ENCODE data around the gene NMNAT2.
"Not testable (repeated sequence)": the region's sequence is repeated elsewhere in the genome, so short reads cannot be mapped to it uniquely, and the experiment has no call there.

NMNAT2 gene

DNA sequence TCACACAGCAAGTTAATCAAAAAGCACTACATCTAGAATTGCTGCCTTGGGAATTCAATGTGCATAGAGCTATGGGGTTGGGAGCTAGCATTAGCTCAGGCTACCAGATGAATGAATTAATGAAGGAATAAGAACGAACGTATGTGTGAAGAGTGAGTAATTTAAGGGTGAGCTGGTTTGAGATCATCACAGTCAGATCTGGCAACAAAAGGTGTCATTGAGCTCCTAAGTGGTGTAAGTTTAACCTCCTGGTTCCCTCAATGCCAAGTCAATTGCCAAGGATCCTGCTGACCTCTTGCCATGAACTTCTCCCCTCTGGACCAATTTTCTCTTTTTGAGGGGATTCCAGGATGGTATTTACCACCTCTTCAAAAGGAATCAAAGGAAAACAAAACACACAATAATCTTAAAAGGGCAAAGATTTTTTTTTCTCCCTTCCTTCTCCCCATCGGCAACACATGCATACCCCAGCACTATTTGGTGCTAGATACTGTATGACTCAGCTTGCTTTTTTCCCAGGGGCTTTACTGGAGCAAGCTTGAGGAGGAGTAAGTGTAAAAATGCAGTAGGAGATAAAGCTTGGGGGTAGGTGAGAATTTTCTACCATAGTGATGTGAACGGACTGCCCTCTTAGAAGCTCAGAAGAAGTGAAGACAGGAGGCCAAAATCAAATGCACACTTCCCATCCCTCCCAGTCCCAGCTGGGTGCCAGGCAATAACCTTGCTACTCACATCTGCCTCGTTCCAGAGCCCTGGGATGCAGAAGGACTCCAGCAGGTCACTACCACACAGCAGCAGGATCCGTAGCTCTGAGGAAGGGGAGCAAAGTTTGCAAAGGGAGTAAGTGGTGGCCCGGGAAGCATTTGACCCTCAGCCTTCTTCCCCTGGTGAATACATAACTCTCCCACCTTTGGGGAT, 140.1 kb downstream of the NMNAT2 start:
- H3K4me3 ChIP-seq (ENCODE audit: low read depth, low read length): no peak overlapping the region
- TF ChIP-seq, protein P1, sequence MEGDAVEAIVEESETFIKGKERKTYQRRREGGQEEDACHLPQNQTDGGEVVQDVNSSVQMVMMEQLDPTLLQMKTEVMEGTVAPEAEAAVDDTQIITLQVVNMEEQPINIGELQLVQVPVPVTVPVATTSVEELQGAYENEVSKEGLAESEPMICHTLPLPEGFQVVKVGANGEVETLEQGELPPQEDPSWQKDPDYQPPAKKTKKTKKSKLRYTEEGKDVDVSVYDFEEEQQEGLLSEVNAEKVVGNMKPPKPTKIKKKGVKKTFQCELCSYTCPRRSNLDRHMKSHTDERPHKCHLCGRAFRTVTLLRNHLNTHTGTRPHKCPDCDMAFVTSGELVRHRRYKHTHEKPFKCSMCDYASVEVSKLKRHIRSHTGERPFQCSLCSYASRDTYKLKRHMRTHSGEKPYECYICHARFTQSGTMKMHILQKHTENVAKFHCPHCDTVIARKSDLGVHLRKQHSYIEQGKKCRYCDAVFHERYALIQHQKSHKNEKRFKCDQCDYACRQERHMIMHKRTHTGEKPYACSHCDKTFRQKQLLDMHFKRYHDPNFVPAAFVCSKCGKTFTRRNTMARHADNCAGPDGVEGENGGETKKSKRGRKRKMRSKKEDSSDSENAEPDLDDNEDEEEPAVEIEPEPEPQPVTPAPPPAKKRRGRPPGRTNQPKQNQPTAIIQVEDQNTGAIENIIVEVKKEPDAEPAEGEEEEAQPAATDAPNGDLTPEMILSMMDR (IDR thresholded peaks at IDR 0.05; ENCODE audit: insufficient read depth, low read length, missing control alignments): no peak
- ChIA-PET CTCF (interaction anchor here (0.8 to 7.9 kb wide), 11 partner anchors 9 to 317 kb away, joined by 3 to 80 read pairs (median 3); no protein-coding TSS in a partner anchor), POLR2A (interaction anchor here (1.3 to 3.5 kb wide), 3 partner anchors 10 to 316 kb away, joined by 3 to 16 read pairs (median 5); no protein-coding TSS in a partner anchor)
- no peak for DNase-seq (ENCODE audit: low read depth, low spot score)

DNA sequence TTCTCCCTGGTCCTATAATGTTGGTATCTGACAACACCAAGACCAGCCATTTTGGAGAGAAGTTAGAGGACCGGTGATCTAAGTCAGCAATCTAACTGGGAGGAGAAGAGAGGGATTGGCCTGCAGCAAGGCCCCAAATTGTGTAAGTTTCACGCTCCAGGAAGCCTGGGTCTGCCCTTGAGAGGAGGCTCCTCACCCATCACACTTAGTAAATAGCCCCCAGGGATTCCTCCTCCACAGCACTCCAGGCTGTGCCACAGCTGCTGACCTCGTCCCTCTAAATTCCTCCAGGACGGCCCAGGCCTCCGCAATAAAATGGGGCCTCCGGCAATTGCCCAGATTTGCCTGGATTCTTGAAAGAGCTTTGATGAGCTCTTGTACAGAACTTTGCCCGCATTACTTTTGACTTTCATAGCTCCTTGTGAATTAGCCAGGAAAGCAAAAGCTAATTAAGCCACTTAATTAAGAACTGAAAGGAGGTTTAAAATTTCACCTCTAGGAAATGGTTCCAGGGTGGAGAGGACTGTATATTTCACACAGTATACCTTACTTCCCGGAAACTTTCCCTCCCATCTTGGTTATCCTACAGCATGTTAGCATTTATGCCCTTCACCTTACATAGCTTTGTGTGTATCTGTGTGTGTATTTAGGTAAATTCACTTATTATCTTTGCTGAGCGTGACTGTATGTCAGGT, 141.6 kb downstream of the NMNAT2 start:
- TF ChIP-seq, protein P1 (IDR thresholded peaks at IDR 0.05; ENCODE audit: insufficient read depth, low read length, missing control alignments): no peak
- DNase-seq (ENCODE audit: low read depth, low spot score): no peak
- no peak overlapping the region for H3K4me3 ChIP-seq (ENCODE audit: low read depth, low read length)
- ChIA-PET POLR2A (interaction anchor here (3.5 kb wide), 1 partner anchor 8 kb away, joined by 16 read pairs; no protein-coding TSS in a partner anchor), CTCF (interaction anchor here (3.5 to 7.9 kb wide), 3 partner anchors 8 to 315 kb away, joined by 12 to 80 read pairs (median 61); no protein-coding TSS in a partner anchor)

DNA sequence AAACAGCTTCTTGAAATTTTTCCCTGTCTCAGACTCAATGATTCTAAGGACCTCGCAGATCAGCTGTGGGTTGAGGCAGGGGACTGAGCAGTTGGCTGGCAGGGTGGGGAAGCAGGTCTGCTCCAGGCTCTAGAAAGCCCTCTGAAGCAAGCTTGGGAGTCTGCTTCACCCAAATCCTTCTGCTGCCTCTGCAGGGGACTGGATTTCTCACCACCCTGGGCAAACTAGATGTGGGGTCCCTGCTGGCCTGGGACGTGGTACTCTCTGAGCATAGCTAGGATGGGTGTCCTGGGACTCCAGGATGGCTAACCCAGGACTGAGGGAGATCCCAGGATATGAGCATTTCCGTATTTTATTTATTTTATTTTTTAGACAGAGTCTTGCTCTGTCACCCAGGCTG, 142.9 kb downstream of the NMNAT2 start:
- TF ChIP-seq, protein P1 (IDR thresholded peaks at IDR 0.05; ENCODE audit: insufficient read depth, low read length, missing control alignments): no peak
- ChIA-PET POLR2A (no interaction called here), CTCF (interaction anchor here (3.5 kb wide), 1 partner anchor 40 kb away, joined by 12 read pairs; no protein-coding TSS in a partner anchor)
- no peak for DNase-seq (ENCODE audit: low read depth, low spot score)
- no peak overlapping the region for H3K4me3 ChIP-seq (ENCODE audit: low read depth, low read length)

DNA sequence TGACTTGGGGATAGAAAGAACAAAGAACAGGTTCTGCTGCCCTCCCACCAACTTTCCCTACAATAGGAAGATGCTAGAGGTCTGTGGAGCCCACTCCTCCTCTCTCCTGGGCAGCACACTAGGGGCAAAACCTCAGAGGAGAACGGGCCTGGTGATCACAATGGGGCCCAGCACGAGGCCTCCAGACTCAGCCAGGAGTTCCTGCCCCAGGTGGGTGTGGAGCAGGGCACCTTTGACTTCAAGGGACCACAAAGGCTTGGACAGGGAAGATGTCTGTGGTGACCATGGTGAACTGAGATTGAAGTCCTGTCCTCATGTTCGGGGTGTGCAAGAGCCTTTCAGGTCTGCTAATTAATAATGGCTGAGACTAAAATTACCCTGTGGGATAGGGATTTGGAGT, 143.3 kb downstream of the NMNAT2 start:
- DNase-seq (ENCODE audit: low read depth, low spot score): no peak
- no peak overlapping the region for H3K4me3 ChIP-seq (ENCODE audit: low read depth, low read length)
- POLR2A ChIA-PET: no interaction called here
- TF ChIP-seq, protein P1 (IDR thresholded peaks at IDR 0.05; ENCODE audit: insufficient read depth, low read length, missing control alignments): no peak
- CTCF ChIA-PET: interaction anchor here (3.5 kb wide), 1 partner anchor 40 kb away, joined by 12 read pairs; no protein-coding TSS in a partner anchor

DNA sequence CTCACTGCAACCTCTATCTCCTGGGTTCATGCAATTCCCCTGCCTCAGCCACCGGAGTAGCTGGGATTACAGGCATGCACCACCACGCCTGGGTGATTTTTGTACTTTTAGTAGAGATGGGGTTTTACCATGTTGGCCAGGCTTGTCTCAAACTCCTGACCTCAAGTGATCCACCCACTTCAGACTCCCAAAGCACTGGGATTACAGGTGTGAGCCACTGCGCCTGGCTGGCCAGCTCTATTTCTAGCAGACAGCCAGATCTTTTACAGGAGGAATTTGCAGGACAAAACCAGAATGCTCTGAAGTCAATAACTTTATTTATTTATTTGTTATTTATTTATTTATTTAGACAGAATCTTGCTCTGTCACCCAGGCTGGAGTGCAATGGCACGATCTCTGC, 144.2 kb downstream of the NMNAT2 start:
- DNase-seq (ENCODE audit: low read depth, low spot score); POLR2A ChIA-PET; H3K4me3 ChIP-seq (ENCODE audit: low read depth, low read length): not testable (repeated sequence)
- CTCF ChIA-PET: interaction anchor here (0.9 kb wide), 1 partner anchor 46 kb away, joined by 3 read pairs; no protein-coding TSS in a partner anchor

DNA sequence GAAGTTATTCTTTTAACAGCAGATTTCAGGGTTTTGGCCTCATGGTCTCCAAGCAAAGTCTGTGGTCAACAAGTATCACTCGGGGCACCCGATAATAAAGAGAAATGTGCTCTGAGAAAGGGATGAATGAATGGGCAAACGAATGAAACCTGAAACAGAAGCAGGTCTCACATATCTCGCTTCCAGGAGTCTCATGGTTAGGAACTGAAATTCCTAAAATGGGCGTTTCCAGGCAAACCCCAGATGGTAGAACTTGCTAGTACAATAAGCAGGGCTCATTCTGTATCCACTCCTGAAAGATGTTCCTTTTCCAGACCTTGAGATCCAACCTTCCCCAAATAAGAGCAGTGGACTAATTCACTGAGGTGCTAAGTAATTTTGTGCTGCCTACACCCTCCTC, 144.9 kb downstream of the NMNAT2 start:
- H3K4me3 ChIP-seq (ENCODE audit: low read depth, low read length): no peak overlapping the region
- TF ChIP-seq, protein P1 (IDR thresholded peaks at IDR 0.05; ENCODE audit: insufficient read depth, low read length, missing control alignments): no peak
- CTCF ChIA-PET: interaction anchor here (0.9 to 9.3 kb wide), 3 partner anchors 7 to 45 kb away, joined by 3 to 80 read pairs (median 6); no protein-coding TSS in a partner anchor
- DNase-seq (ENCODE audit: low read depth, low spot score): no peak
- POLR2A ChIA-PET: interaction anchor here (1.2 to 1.5 kb wide), 2 partner anchors 8 to 38 kb away, joined by 3 to 7 read pairs; no protein-coding TSS in a partner anchor

Measured in AG04449 (cell line).